Stromal cell of bone marrow (primary cell): Measurements from ENCODE around the gene C4orf50.

Source experiments
- DNase-seq: peaks from one replicate; pipeline ENCODE4 v3.0.0-alpha.2; 2012; ENCODE audit warnings: low read depth

The C4orf50 gene

DNA sequence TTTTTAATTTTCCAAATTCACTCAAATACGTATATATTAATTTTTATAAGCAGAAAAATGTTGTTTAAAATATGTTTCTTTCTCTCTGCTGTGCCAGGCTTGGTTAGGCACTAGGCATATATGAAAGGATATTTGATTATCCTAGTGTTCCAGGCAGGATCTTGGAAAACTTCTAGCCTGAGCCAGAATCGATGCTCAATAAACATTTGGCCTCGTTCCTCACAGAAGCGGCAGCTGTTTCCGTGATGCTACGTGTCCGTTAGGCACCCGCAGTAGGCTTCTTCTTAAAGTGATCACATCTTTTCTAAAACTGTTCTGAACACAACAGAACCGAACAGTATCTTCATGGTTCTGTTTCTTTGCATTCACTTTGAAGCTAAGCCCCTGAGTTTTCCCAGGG, 75.3 kb downstream of the C4orf50 start:
- no peak for DNase-seq

DNA sequence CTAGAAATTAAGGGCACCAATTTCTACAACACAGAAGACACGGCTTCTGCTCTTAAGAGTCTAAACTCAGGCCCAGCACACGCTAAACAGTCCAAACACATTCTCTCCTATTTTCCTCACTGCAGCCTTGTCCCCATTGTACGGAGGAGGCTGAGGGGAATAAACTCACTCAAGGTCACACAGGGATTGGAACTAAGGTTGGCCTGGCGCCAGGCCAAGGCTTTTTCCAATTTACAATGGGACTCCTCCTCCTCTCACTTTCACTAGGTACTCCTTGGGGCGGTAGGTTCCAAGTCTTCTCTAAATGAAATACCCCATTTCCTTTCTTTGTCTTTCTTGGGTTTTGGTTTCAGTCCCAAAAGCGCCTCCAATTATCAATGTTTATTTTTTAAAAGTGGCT, 76.6 kb downstream of the C4orf50 start:
- no peak for DNase-seq

- DNase-seq = no peak
These were observed 77.6 kb downstream of the C4orf50 start for GRCh38 chr4:5940470-5941203.

GRCh38 chr4:5933996-5934831, 84.0 kb downstream of the C4orf50 start:
- no peak for DNase-seq

- DNase-seq = no peak
These were observed 85.1 kb downstream of the C4orf50 start for GRCh38 chr4:5933116-5933515.

GRCh38 chr4:5932035-5932568, 86.1 kb downstream of the C4orf50 start:
- DNase-seq = no peak

DNA sequence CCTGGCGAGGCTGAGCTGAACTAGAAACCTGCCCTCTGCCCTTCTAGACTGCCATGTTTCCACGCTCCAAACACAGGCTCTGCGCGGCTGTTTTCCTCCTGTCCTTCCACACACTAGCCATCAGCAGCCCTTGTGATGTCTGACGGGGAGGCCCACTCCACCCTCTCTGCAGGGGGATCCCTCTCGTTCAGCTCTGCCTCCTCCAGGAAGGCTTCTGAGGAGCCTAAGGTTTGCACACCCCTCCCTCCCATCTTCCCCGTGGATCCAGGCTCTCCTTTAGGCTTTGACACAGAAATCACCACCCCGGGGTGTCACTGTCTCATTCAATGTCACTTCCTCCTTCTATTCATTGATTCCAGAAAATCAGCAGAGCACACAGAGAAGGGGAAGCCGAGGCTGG, 86.7 kb downstream of the C4orf50 start:
- no peak for DNase-seq

DNA sequence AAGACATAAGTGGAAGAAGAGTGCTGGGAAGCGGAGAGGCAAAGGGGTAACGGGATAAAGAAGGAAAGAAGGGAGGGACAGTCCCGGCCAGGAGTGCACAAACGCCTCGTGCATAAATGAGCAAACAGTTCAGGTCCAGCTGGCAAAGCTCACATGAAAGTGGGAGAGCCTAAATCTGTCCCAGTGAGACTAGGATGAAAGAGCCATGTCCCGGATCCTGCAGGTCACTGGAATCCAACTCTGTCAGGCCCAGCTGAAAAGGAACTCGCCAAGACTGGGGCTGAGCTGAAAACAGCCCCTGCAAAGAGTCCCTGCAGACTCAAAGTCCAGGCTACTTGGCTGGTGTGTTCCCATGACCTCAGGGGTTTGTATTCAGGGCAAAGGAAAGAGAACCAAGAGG, 87.4 kb downstream of the C4orf50 start:
- no peak for DNase-seq

- no peak for DNase-seq
These were observed 87.8 kb downstream of the C4orf50 start for GRCh38 chr4:5930456-5930855.

- DNase-seq = no peak
These were observed 89.3 kb downstream of the C4orf50 start for GRCh38 chr4:5928844-5929420.

GRCh38 chr4:5928274-5928673, 90.0 kb downstream of the C4orf50 start:
- DNase-seq = no peak

DNA sequence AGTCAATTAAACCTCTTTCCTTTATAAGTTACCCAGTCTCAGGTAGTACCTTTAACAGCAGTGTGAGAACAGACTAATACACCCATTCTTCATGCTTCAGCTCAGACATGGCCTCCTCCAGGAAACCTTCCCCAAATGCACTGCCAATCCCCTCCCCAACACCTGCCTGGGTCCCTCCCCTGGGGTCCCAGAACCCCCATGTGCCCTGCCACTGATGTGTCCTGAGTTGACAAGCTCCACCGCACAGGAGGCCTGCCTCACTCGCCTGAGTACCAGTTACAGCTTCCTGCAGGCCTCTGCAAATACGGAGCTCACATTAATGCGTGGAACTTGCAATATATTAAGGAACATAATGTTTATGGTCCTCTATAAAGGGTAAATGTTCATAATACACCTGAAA, 90.5 kb downstream of the C4orf50 start:
- DNase-seq = no peak

GRCh38 chr4:5927116-5927515, 91.1 kb downstream of the C4orf50 start:
- DNase-seq = no peak

DNA sequence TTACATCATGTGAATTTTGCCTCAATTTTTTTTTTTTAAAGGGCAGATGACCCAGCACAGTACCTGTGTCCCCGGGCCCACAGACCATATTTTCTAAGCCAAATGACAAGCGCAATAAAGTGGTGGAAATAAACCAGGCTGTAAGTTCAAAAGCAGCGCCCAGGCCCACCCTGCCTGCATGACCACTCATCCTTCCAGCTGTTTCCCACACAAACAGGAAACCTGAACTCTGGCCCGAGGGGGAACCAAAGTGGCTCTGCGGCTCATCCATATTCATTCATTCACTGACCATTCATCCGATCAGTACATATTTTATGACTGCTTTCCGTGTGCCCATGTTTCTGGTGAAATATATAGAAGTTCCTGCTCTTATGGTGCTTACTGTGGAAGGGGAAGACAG, 91.6 kb downstream of the C4orf50 start:
- no peak for DNase-seq

- DNase-seq = no peak
These were observed 92.6 kb downstream of the C4orf50 start for GRCh38 chr4:5925419-5926200.

DNA sequence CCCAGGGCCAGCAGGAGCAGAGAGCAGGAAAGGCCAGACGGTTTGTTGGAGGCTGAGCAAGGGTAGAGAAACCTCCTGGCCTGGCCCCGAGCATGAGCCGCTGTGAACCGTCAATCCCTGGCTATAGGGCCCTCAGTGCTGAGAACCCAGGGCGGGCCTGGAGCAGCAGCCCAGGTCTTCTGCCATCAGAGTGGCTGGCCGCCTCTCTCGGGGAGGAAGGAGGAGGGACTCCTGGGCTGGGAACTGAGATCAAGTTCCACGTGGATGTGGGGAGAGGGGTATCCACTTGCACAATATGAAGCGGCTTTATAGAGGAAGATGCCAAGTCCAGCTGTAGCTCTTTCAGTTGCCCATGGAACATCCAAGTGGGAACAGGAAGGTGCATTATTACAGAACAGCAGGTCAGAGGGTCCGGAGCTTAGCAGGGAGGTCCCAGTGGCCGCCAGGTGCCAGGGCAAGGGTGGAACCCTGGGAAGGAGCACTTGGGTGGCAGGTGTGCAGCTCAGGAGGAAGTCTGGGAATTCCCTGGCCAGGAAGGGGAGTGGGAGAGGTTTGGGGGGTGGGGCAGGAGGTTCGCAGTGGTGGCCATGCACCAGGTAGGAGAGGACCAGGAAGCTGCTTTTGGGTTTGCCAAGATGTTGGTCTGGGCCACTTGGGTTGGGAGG, 93.6 kb downstream of the C4orf50 start:
- DNase-seq = no peak

DNA sequence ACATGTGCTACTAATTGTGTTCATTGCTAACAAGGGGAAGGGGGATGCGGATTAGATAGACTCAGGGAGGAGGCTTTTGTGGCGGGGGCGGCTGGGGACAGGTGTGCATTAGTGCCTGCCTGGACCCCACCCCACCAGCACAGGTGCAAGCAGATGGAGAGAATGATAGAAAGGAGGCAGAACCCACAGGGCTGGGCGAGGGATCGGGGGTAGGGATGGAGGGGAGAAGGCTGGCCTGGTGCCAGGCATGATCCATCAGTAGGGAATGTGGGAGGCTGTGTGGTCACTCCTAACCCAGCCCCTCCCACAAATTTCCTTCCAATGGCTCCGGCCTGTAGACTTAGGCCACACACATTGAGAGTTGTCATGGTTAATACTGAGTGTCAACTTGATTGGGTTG, 94.9 kb downstream of the C4orf50 start:
- DNase-seq = no peak

GRCh38 chr4:5922556-5922955, 95.7 kb downstream of the C4orf50 start:
- no peak for DNase-seq

GRCh38 chr4:5921981-5922380, 96.2 kb downstream of the C4orf50 start:
- DNase-seq = no peak

GRCh38 chr4:5921101-5921980, 96.9 kb downstream of the C4orf50 start:
- no peak for DNase-seq

DNA sequence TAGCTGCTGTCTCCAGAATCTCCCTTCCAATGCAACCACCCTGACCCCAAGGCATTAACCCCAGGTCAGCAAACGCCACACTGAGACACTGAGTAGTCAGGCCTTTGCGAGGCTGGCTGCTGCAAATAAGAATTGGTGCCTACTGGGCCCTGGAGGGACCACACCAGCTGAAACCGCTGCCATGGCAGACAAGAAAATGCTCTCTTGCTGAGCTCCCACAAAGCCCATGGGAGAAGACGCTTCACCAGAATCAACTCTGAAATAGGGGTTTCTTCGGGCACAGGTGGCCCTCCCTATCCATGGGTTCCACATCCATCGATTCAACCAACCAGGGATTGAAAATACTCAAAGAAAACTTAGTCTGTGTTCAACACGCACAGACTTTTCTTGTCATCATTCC, 98.7 kb downstream of the C4orf50 start:
- DNase-seq = no peak
